GM12874 (cell line): ENCODE measurements around the gene CD36.

Experiments used
- CTCF ChIP-seq: IDR thresholded peaks from 2 replicates; pipeline ENCODE4 v1.5.1; 2011; ENCODE audit warnings: low read depth, mild to moderate bottlenecking, control low read depth, low read length, moderate library complexity; ENCODE audit not compliant: insufficient read depth

Gene CD36

DNA sequence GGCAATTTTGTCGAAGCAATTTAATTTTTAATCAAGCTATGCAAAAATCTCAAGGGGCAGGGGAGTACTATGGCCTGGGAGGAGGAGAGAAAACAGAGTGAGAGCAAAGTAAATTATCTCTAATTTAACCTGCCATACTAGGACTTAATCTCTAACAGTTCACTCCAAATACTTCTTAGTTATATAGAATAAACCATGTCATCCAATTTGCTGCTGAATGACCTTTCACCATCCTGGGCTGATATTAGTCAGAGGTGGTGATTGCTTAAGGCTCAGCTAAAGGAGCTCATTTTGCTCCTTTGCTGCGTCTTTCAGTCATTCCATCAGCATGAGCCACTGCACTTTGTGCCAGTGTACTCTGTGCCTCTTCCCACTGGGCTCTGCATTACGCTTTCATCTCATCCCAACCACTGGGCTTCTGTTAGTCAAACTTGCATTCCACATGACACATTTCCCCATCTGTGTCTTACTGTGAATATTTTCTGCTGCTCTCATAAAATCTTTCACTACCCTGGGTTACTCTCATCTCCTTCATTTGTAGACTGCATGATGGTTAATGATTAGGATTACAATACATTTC lies 84.3 kb downstream of the CD36 start:
- TF ChIP-seq CTCF, result no peak

GRCh38 chr7:80724249-80724871 lies 85.9 kb downstream of the CD36 start:
- TF ChIP-seq CTCF, result no peak

GRCh38 chr7:80725181-80725611 lies 86.8 kb downstream of the CD36 start:
- no peak for TF ChIP-seq CTCF
